Muscle layer of colon (tissue), 2 donors: Measurements from ENCODE around the gene CTNND2.
"Not testable (repeated sequence)": the region's sequence is repeated elsewhere in the genome, so short reads cannot be mapped to it uniquely, and the experiment has no call there.

Experiments
- H3K27ac ChIP-seq: one replicate; pipeline ENCODE4 v1.7.0; 2013; ENCODE audit warnings: low read depth, mild to moderate bottlenecking, low read length, moderate library complexity
- H3K27me3 ChIP-seq, 2 donors: one replicate each; pipeline ENCODE4 v1.7.0; 2013; ENCODE audit warnings: low read length in 2 of 2, mild to moderate bottlenecking in 2 of 2; ENCODE audit not compliant: insufficient read depth in 2 of 2, control insufficient read depth in 1 of 2
- H3K36me3 ChIP-seq: one replicate; pipeline ENCODE4 v1.7.0; 2013; ENCODE audit warnings: mild to moderate bottlenecking, low read length; ENCODE audit not compliant: insufficient read depth
- H3K4me1 ChIP-seq: one replicate; pipeline ENCODE4 v1.7.0; 2013; ENCODE audit warnings: mild to moderate bottlenecking, low read length; ENCODE audit not compliant: insufficient read depth
- H3K4me3 ChIP-seq, 2 donors: one replicate each; pipeline ENCODE4 v1.7.0; 2013; ENCODE audit warnings: low read length in 2 of 2, low read depth in 1 of 2, mild to moderate bottlenecking in 1 of 2, moderate library complexity in 1 of 2
- H3K9ac ChIP-seq: one replicate; pipeline ENCODE4 v1.7.0; 2013; ENCODE audit warnings: low read length
- H3K9me3 ChIP-seq: one replicate; pipeline ENCODE4 v1.7.0; 2013; ENCODE audit warnings: mild to moderate bottlenecking, low read length
- donor health status: abdominal sarcoma.
- donor health status: Adenocarcinoma of cecum.

CTNND2 gene

DNA sequence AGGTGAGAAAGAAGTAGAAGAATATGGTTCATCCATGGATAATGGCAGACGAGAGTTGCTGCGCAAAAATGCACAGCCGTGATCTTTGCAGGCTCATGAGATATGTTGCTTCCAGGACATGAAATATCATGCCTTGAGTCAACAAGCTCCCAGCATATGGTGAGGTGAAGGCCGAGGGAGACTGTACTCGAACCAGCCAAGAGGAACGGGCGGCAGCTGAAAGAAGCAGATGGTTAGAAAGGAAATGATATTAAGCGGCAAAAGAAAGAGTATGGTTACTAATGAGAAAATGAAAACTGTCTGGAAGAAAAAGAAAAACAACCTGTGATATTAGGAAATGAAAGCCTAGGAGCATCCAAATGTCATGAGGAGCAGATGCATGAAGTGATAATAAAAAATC is 798.5 kb downstream of the CTNND2 start:
- no peaks in the 10 kb centered on the region for H3K27me3 ChIP-seq
- H3K9ac ChIP-seq = no peak overlapping the region
- H3K36me3 ChIP-seq = no peaks in the 10 kb centered on the region
- H3K27ac ChIP-seq = no peak overlapping the region
- no peak overlapping the region for H3K4me3 ChIP-seq
- no peaks in the 10 kb centered on the region for H3K4me1 ChIP-seq
- H3K9me3 ChIP-seq = no peaks in the 10 kb centered on the region

DNA sequence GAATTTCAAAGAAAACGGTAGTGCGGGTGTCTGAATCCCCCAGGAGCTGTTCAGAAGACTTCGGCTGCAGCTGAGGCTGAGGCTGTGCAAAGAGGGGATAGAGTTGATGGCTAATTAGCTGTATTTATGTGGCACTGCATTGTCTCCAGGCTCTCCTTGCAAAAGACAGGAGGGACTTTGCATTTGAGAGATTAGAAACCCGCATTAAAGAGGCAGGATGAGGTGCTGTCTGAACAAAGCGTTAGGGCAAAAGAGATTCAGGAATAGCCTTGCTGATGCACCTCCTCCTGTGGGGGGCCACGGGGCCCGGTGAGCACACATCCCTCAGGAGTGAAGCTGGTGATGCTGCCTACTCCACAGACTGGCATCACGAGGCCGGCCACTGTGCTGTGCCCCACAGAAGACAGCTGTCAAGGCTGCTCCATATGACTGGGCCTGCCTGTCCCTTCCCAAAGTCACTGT is 799.6 kb downstream of the CTNND2 start:
- Histone ChIP-seq H3K27me3 (no peaks in the 10 kb centered on the region), H3K4me1 (no peaks in the 10 kb centered on the region), H3K27ac (no peak overlapping the region), H3K4me3 (no peak overlapping the region), H3K36me3 (no peaks in the 10 kb centered on the region), H3K9ac (no peak overlapping the region), H3K9me3 (no peaks in the 10 kb centered on the region)

GRCh38 chr5:11104210-11104609 is 800.0 kb downstream of the CTNND2 start:
- Histone ChIP-seq H3K9me3 (no peaks in the 10 kb centered on the region), H3K9ac (no peak overlapping the region)

DNA sequence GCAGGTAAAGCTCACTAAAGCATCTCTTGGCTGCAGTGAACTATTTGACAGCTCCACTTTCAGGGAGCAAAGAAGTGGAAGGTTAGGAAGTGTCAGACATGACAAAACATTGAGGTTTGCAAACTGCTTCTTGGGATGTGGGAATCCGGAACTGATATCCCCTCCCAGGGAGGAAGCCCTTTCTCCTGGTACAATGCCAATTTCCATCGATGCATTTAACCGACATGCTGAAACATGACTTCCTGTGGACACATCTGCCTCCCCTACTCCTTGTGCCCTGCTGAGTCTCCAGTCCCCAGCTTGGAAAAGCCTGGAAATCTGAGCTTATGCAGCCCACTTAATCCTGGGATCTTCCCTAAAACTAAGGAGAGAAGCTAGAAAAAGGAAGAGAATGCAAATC is 820.1 kb downstream of the CTNND2 start:
- Histone ChIP-seq H3K27ac (no peak overlapping the region), H3K9me3 (no peaks in the 10 kb centered on the region), H3K9ac (no peak overlapping the region), H3K27me3 (no peaks in the 10 kb centered on the region), H3K36me3 (no peaks in the 10 kb centered on the region), H3K4me1 (no peaks in the 10 kb centered on the region), H3K4me3 (no peak overlapping the region)

More at GRCh38 chr5:11104210-11104609, 800.0 kb downstream of the CTNND2 start:
- Histone ChIP-seq H3K4me3 (no peak overlapping the region), H3K27me3 (no peaks in the 10 kb centered on the region), H3K27ac (no peak overlapping the region), H3K4me1 (no peaks in the 10 kb centered on the region), H3K36me3 (no peaks in the 10 kb centered on the region)

- H3K36me3 ChIP-seq = no peaks in the 10 kb centered on the region
- no peaks in the 10 kb centered on the region for H3K27me3 ChIP-seq
- H3K9me3 ChIP-seq = no peaks in the 10 kb centered on the region
- H3K27ac ChIP-seq = no peak overlapping the region
- H3K4me1 ChIP-seq = no peaks in the 10 kb centered on the region
- no peak overlapping the region for H3K4me3 ChIP-seq
- no peak overlapping the region for H3K9ac ChIP-seq
Measured at GRCh38 chr5:11082404-11082945, 821.8 kb downstream of the CTNND2 start.

- H3K36me3 ChIP-seq = no peaks in the 10 kb centered on the region
- H3K27me3 ChIP-seq = no peaks in the 10 kb centered on the region
- H3K4me3 ChIP-seq = no peak overlapping the region
- no peak overlapping the region for H3K9ac ChIP-seq
- H3K9me3 ChIP-seq = no peaks in the 10 kb centered on the region
- H3K27ac ChIP-seq = no peak overlapping the region
- H3K4me1 ChIP-seq = no peaks in the 10 kb centered on the region
Measured at GRCh38 chr5:11076945-11077613, 827.2 kb downstream of the CTNND2 start.

GRCh38 chr5:11075035-11075805 is 829.0 kb downstream of the CTNND2 start:
- Histone ChIP-seq H3K36me3 (no peaks in the 10 kb centered on the region), H3K27me3 (no peaks in the 10 kb centered on the region), H3K9ac (no peak overlapping the region), H3K4me1 (no peaks in the 10 kb centered on the region), H3K27ac (no peak overlapping the region), H3K4me3 (no peak overlapping the region), H3K9me3 (no peaks in the 10 kb centered on the region)

GRCh38 chr5:11072568-11072967 is 831.7 kb downstream of the CTNND2 start:
- no peaks in the 10 kb centered on the region for H3K9me3 ChIP-seq
- no peaks in the 10 kb centered on the region for H3K4me1 ChIP-seq
- no peak overlapping the region for H3K9ac ChIP-seq
- H3K36me3 ChIP-seq = no peaks in the 10 kb centered on the region
- H3K27ac ChIP-seq = no peak overlapping the region
- H3K27me3 ChIP-seq = no peaks in the 10 kb centered on the region
- H3K4me3 ChIP-seq = no peak overlapping the region

GRCh38 chr5:11072076-11072475 is 832.2 kb downstream of the CTNND2 start:
- H3K9me3 ChIP-seq = no peaks in the 10 kb centered on the region
- H3K36me3 ChIP-seq = no peaks in the 10 kb centered on the region
- no peak overlapping the region for H3K4me3 ChIP-seq
- no peak overlapping the region for H3K27ac ChIP-seq
- H3K27me3 ChIP-seq = no peaks in the 10 kb centered on the region
- no peak overlapping the region for H3K9ac ChIP-seq
- no peaks in the 10 kb centered on the region for H3K4me1 ChIP-seq

DNA sequence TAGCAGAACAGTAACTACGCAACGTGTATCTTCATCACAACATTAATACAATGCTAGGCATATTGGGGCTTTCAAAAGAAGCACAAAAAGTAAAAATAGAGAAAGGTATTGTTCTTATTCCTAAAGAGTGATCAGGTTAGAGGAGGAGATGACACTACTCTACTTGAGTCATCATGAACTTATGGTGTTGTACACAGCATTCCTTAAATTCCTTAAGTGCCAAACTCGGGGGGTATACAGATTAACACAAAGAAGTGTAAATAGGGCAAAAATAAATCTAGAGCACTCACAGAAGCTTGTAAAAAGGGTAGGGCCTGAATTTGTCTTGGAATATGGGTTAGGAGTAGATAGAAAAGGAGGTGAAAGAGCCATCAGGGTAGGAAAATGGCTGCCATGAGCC is 835.2 kb downstream of the CTNND2 start:
- no peaks in the 10 kb centered on the region for H3K36me3 ChIP-seq
- H3K9ac ChIP-seq = no peak overlapping the region
- H3K27ac ChIP-seq = no peak overlapping the region
- H3K9me3 ChIP-seq = no peaks in the 10 kb centered on the region
- no peaks in the 10 kb centered on the region for H3K27me3 ChIP-seq
- no peak overlapping the region for H3K4me3 ChIP-seq
- no peaks in the 10 kb centered on the region for H3K4me1 ChIP-seq

DNA sequence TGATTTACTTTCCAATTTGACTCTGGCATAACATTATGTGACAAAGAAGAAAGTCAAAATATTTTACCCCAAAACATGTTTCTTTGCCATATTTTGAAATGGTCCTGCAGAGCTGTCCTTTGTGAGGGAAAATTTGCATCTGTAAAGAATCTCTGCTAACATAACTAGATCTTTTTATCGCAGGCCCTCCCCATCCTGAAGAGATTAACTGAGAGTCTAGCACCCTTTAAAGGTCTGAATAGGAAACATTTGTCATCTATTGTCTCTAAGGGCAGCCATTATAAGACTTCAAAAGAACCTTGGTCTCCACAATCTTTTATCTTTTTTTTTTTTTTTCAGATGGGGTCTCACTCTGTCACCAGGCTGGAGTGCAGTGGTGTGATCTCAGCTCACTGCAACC is 838.5 kb downstream of the CTNND2 start:
- not testable (repeated sequence) for H3K9me3 ChIP-seq, H3K27ac ChIP-seq, H3K4me3 ChIP-seq, H3K27me3 ChIP-seq, H3K36me3 ChIP-seq, H3K9ac ChIP-seq, H3K4me1 ChIP-seq
